H1 (cell line): ENCODE measurements around the gene GTF2F2.

Experiments
- ATF2 ChIP-seq: IDR thresholded peaks from 2 replicates; pipeline ENCODE4 v1.6.1; 2012; ENCODE audit warnings: low read length, inconsistent platforms
- ATF3 ChIP-seq: IDR thresholded peaks from 2 replicates; pipeline ENCODE4 v1.6.1; 2011; ENCODE audit warnings: low read depth, mild to moderate bottlenecking, low read length; ENCODE audit not compliant: insufficient read depth
- CHD1 ChIP-seq: IDR thresholded peaks from 2 replicates; pipeline ENCODE4 v1.6.1; 2012; ENCODE audit warnings: low read depth, low read length, improper control_type of control experiment
- CTCF ChIP-seq, 3 experiments: IDR thresholded peaks; 1 replicate in 2 of 3; 2 replicates in 1 of 3; pipeline versions ENCODE4 v1.5.1 to v1.6.1; 2011; ENCODE audit warnings: low read length in 3 of 3, mild to moderate bottlenecking in 3 of 3, inconsistent platforms in 2 of 3, low read depth in 1 of 3, moderate library complexity in 1 of 3; ENCODE audit not compliant: insufficient read depth in 1 of 3; ENCODE audit errors: control extremely low read depth in 1 of 3
- EGR1 ChIP-seq: IDR thresholded peaks from 2 replicates; pipeline ENCODE4 v1.6.1; 2011; ENCODE audit warnings: low read depth, low read length, borderline replicate concordance
- EZH2 ChIP-seq: fragments of 200-600 bp; sonication (generic); IDR thresholded peaks from 2 replicates; pipeline ENCODE4 v1.7.1; 2012; ENCODE audit warnings: low read depth, mild to moderate bottlenecking, moderate library complexity, low read length, inconsistent platforms; ENCODE audit not compliant: severe bottlenecking
- NRF1 ChIP-seq: IDR thresholded peaks from 2 replicates; pipeline ENCODE4 v1.6.1; 2011; ENCODE audit warnings: mild to moderate bottlenecking, low read depth, low read length, improper control_type of control experiment
- POLR2A ChIP-seq, 2 experiments: IDR thresholded peaks; 1 replicate in 1 of 2; 2 replicates in 1 of 2; pipeline ENCODE4 v1.6.1; 2011; ENCODE audit warnings: low read depth in 2 of 2, low read length in 2 of 2, mild to moderate bottlenecking in 2 of 2; ENCODE audit errors: control extremely low read depth in 1 of 2
- RNF2 ChIP-seq: fragments of 200-900, 300-1000 bp; sonication (generic); IDR thresholded peaks from 2 replicates; pipeline ENCODE4 v1.7.1; 2016; ENCODE audit warnings: borderline replicate concordance, low read depth, mild to moderate bottlenecking, antibody characterized with exemption, low read length; ENCODE audit not compliant: poor library complexity, severe bottlenecking; ENCODE audit errors: missing control alignments

GRCh38 chr13:45149964-45150363 lies 29.7 kb downstream of the GTF2F2 start:
- TF ChIP-seq POLR2A (IDR thresholded peaks at IDR 0.05; ENCODE audit: control extremely low read depth in 1 of 2, low read depth in 2 of 2, low read length in 2 of 2), result no peak
- no peak for TF ChIP-seq RNF2
- no peak for TF ChIP-seq CTCF (IDR thresholded peaks at IDR 0.05; ENCODE audit: control extremely low read depth in 1 of 3, insufficient read depth in 1 of 3, low read depth in 1 of 3, low read length in 3 of 3)
- no peak for TF ChIP-seq CHD1
- TF ChIP-seq ATF3, result no peak
- TF ChIP-seq NRF1, result no peak
- TF ChIP-seq ATF2, result no peak
- TF ChIP-seq EZH2, result no peak
- no peak for TF ChIP-seq EGR1
